BE2C (cell line): Measurements from ENCODE around the gene IZUMO1R.
A peak's percentile ranks its signal among the peaks of the same experiment; 100 is the strongest.

Source experiments
- DNase-seq: peaks from one replicate; pipeline ENCODE4 v3.0.0-alpha.2; 2020
- H3K27me3 ChIP-seq: fragments of 250-450 bp; sonication (Bioruptor Pico); 2 replicates; pipeline ENCODE4 v1.5.1; 2020; ENCODE audit warnings: mild to moderate bottlenecking
- H3K36me3 ChIP-seq: fragments of 250-450 bp; sonication (Bioruptor Pico); 2 replicates; pipeline ENCODE4 v1.5.1; 2020; ENCODE audit warnings: mild to moderate bottlenecking
- H3K4me1 ChIP-seq: fragments of 250-450 bp; sonication (Bioruptor Pico); 2 replicates; pipeline ENCODE4 v1.5.1; 2020
- H3K4me3 ChIP-seq: 2 replicates; pipeline ENCODE4 v1.5.1; 2011; ENCODE audit warnings: low read depth, low read length
- H3K9me3 ChIP-seq: fragments of 250-450 bp; sonication (Bioruptor Pico); 2 replicates; pipeline ENCODE4 v1.5.1; 2020
- CTCF ChIP-seq: IDR thresholded peaks from 2 replicates; pipeline ENCODE4 v1.5.1; 2012; ENCODE audit warnings: mild to moderate bottlenecking, low read depth, low read length

The IZUMO1R gene

GRCh38 chr11:94312339-94312738, 8.0 kb downstream of the IZUMO1R start:
- no peaks in the 10 kb centered on the region for H3K4me1 ChIP-seq
- H3K9me3 ChIP-seq: no peaks in the 10 kb centered on the region
- DNase-seq: no peak
- H3K27me3 ChIP-seq: no peaks in the 10 kb centered on the region; the same call in 1 of the 2 replicates
- H3K4me3 ChIP-seq: no peak overlapping the region
- no peaks in the 10 kb centered on the region for H3K36me3 ChIP-seq
- TF ChIP-seq CTCF: no peak

- H3K36me3 ChIP-seq: no peaks in the 10 kb centered on the region
- no peak for TF ChIP-seq CTCF
These were observed 9.7 kb downstream of the IZUMO1R start for GRCh38 chr11:94314064-94314463.

GRCh38 chr11:94315664-94316063, 11.3 kb downstream of the IZUMO1R start:
- no peaks in the 10 kb centered on the region; the same call in 1 of the 2 replicates for H3K27me3 ChIP-seq
- H3K4me3 ChIP-seq: no peak overlapping the region
- no peaks in the 10 kb centered on the region for H3K36me3 ChIP-seq
- H3K4me1 ChIP-seq: no peaks in the 10 kb centered on the region
- H3K9me3 ChIP-seq: no peaks in the 10 kb centered on the region
- TF ChIP-seq CTCF: no peak
- DNase-seq: no peak

More at GRCh38 chr11:94314064-94314463, 9.7 kb downstream of the IZUMO1R start:
- DNase-seq: no peak
- no peaks in the 10 kb centered on the region for H3K9me3 ChIP-seq
- no peaks in the 10 kb centered on the region for H3K4me1 ChIP-seq
- H3K27me3 ChIP-seq: no peaks in the 10 kb centered on the region; the same call in 1 of the 2 replicates
- H3K4me3 ChIP-seq: no peak overlapping the region

GRCh38 chr11:94322501-94322900, 18.1 kb downstream of the IZUMO1R start:
- TF ChIP-seq CTCF: no peak
- DNase-seq: no peak
- H3K36me3 ChIP-seq: no peaks in the 10 kb centered on the region
- H3K4me3 ChIP-seq: no peak overlapping the region
- H3K4me1 ChIP-seq: no peaks in the 10 kb centered on the region
- H3K9me3 ChIP-seq: no peaks in the 10 kb centered on the region
- no peaks in the 10 kb centered on the region for H3K27me3 ChIP-seq

- no peaks in the 10 kb centered on the region for H3K4me1 ChIP-seq
- DNase-seq: peak; percentile 55
- no peak overlapping the region for H3K4me3 ChIP-seq
- no peaks in the 10 kb centered on the region for H3K9me3 ChIP-seq
- 0 out of 2 replicates have a peak, but pooled peaks cover 2% of the 10 kb centered on the region for H3K27me3 ChIP-seq
- H3K36me3 ChIP-seq: no peaks in the 10 kb centered on the region
- TF ChIP-seq CTCF: peak; percentile 75
These were observed 21.3 kb downstream of the IZUMO1R start for GRCh38 chr11:94325681-94326080.

- Histone ChIP-seq H3K36me3 (no peaks in the 10 kb centered on the region), H3K27me3 (0 out of 2 replicates have a peak, but pooled peaks cover 2% of the 10 kb centered on the region), H3K4me3 (no peak overlapping the region), H3K9me3 (no peaks in the 10 kb centered on the region), H3K4me1 (no peaks in the 10 kb centered on the region)
- DNase-seq: no peak
- TF ChIP-seq CTCF: no peak
These were observed 22.6 kb downstream of the IZUMO1R start for GRCh38 chr11:94326947-94327346.
